Esophagus squamous epithelium (tissue), 4 donors: ENCODE measurements around the gene SPRYD3.

Experiments
- CTCF ChIP-seq, 6 experiments: fragments of 450-650 bp in 4 of 6; fragments of 200-600 bp in 2 of 6; sonication (generic) in 2 of 6; IDR thresholded peaks; one replicate each; pipeline ENCODE4 v1.5.1; 2016 to 2019; ENCODE audit warnings: antibody characterized with exemption in 6 of 6, mild to moderate bottlenecking in 4 of 6, moderate library complexity in 4 of 6
- POLR2A ChIP-seq, 4 donors: fragments of 450-650 bp; IDR thresholded peaks; one replicate each; pipeline ENCODE4 v1.6.1; 2017; ENCODE audit warnings: antibody characterized with exemption in 4 of 4, mild to moderate bottlenecking in 4 of 4, moderate library complexity in 3 of 4

- TF ChIP-seq CTCF (IDR thresholded peaks at IDR 0.05) (no peak), POLR2A (IDR thresholded peaks at IDR 0.05) (no peak)
Observed at GRCh38 chr12:53077030-53077429, 2.2 kb downstream of the SPRYD3 start.
